ENCODE measurements around the gene MEI1.

Gene MEI1

GRCh38 chr22:41805639-41806038, 106.3 kb downstream of the MEI1 start:
- Histone ChIP-seq H3K9me3 (no peaks in the 10 kb centered on the region), H3K36me3 (no peaks in the 10 kb centered on the region), H3K4me3 (ENCODE audit: low read depth, low read length) (no peak overlapping the region), H3K27me3 (no peaks in the 10 kb centered on the region), H3K4me1 (peaks cover 3% of the 10 kb centered on the region)
- TF ChIP-seq CTCF (IDR thresholded peaks at IDR 0.05; ENCODE audit: low read depth, low read length): no peak
- no peak for DNase-seq

DNA sequence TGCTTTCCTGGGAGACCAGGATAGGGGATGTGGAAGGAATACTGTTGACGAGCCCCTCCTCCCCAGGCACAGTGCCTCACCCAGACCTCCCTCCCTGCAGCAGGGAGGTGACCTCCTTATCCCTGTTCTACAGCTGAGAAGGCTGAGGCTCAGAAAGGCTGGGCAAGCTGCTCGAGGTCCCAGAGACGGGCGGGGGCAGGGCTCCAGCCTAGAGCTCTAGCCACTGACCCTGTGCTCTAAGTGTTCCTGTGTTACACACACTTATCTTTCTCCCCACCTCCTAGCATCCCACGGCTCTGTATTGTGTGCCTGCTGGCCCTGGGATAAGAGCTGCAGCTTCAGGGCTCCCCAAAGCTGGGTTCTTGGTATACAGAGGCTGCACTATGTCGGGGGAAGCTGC, 109.1 kb downstream of the MEI1 start:
- DNase-seq: no peak
- no peak for TF ChIP-seq CTCF (IDR thresholded peaks at IDR 0.05; ENCODE audit: low read depth, low read length)
- Histone ChIP-seq H3K9me3 (no peaks in the 10 kb centered on the region), H3K4me3 (ENCODE audit: low read depth, low read length) (no peak overlapping the region), H3K4me1 (no peaks in the 10 kb centered on the region), H3K27me3 (no peaks in the 10 kb centered on the region), H3K36me3 (peaks cover 10% of the 10 kb centered on the region)

- Histone ChIP-seq H3K4me1 (no peaks in the 10 kb centered on the region), H3K36me3 (peaks cover 17% of the 10 kb centered on the region), H3K4me3 (ENCODE audit: low read depth, low read length) (no peak overlapping the region), H3K9me3 (no peaks in the 10 kb centered on the region), H3K27me3 (no peaks in the 10 kb centered on the region)
- TF ChIP-seq CTCF (IDR thresholded peaks at IDR 0.05; ENCODE audit: low read depth, low read length): no peak
- DNase-seq: no peak
Observed at GRCh38 chr22:41810022-41810421, 110.7 kb downstream of the MEI1 start.

- peaks cover 19% of the 10 kb centered on the region for H3K36me3 ChIP-seq
- no peak for TF ChIP-seq CTCF (IDR thresholded peaks at IDR 0.05; ENCODE audit: low read depth, low read length)
- no peak for DNase-seq
- H3K4me3 ChIP-seq (ENCODE audit: low read depth, low read length): no peak overlapping the region
- no peaks in the 10 kb centered on the region for H3K27me3 ChIP-seq
- no peaks in the 10 kb centered on the region for H3K9me3 ChIP-seq
- no peaks in the 10 kb centered on the region for H3K4me1 ChIP-seq
Observed at GRCh38 chr22:41812805-41813545, 113.7 kb downstream of the MEI1 start.

DNA sequence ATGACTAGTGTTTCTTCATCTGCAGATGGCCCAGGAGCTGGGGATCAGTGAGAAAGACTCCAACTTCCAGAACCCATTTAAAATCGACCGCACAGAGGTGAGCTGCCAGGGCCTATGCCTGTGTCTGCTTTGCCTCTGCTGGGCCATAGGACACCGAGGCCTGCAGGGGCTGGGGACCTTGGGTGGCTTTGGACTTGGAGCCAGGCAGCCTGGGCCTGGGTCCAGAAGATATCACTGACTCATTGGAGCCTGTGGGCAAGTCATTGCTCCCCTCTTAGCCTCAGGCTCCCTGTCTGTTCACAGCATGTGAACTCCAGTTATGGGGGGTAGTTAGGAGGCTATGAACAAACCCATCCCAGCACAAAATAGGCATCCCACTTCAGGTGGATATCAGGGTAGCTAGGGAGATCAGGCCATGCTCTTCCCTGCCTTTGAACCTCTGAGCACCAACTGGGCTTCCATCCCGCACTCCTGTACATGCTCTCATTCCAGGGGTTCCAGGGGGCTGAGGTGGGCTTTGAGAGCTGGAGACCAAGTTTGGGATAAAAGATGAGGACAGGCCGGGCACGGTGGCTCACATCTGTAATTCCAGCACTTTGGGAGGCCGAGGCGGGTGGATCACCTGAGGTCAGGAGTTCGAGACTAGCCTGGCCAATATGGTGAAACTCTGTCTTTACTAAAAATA, 114.6 kb downstream of the MEI1 start:
- DNase-seq: no peak
- no peak overlapping the region for H3K4me3 ChIP-seq (ENCODE audit: low read depth, low read length)
- H3K27me3 ChIP-seq: no peaks in the 10 kb centered on the region
- peaks cover 19% of the 10 kb centered on the region for H3K36me3 ChIP-seq
- H3K9me3 ChIP-seq: no peaks in the 10 kb centered on the region
- no peaks in the 10 kb centered on the region for H3K4me1 ChIP-seq
- TF ChIP-seq CTCF (IDR thresholded peaks at IDR 0.05; ENCODE audit: low read depth, low read length): no peak

- no peaks in the 10 kb centered on the region for H3K4me1 ChIP-seq
- H3K27me3 ChIP-seq: no peaks in the 10 kb centered on the region
- peaks cover 19% of the 10 kb centered on the region for H3K36me3 ChIP-seq
- no peak for DNase-seq
- TF ChIP-seq CTCF (IDR thresholded peaks at IDR 0.05; ENCODE audit: low read depth, low read length): no peak
- no peak overlapping the region for H3K4me3 ChIP-seq (ENCODE audit: low read depth, low read length)
- H3K9me3 ChIP-seq: no peaks in the 10 kb centered on the region
Observed at GRCh38 chr22:41815716-41816115, 116.4 kb downstream of the MEI1 start.
